HCEC 1CT (cell line): ENCODE measurements around the gene CEP19.

Experiments used
- DNase-seq: peaks from one replicate; pipeline ENCODE4 v3.0.0-alpha.2; 2017

The CEP19 gene

GRCh38 chr3:196662711-196663571 is 49.1 kb downstream of the CEP19 start:
- DNase-seq = no peak

GRCh38 chr3:196662033-196662432 is 50.0 kb downstream of the CEP19 start:
- DNase-seq = no peak

GRCh38 chr3:196661400-196661799 is 50.6 kb downstream of the CEP19 start:
- DNase-seq = no peak

DNA sequence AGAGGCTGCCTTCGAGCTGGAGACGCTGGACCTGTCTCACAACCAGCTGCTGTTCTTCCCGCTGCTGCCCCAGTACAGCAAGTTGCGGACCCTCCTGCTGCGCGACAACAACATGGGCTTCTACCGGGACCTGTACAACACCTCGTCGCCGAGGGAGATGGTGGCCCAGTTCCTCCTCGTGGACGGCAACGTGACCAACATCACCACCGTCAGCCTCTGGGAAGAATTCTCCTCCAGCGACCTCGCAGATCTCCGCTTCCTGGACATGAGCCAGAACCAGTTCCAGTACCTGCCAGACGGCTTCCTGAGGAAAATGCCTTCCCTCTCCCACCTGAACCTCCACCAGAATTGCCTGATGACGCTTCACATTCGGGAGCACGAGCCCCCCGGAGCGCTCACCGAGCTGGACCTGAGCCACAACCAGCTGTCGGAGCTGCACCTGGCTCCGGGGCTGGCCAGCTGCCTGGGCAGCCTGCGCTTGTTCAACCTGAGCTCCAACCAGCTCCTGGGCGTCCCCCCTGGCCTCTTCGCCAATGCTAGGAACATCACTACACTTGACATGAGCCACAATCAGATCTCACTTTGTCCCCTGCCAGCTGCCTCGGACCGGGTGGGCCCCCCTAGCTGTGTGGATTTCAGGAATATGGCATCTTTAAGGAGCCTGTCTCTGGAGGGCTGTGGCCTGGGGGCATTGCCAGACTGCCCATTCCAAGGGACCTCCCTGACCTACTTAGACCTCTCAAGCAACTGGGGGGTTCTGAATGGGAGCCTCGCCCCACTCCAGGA is 51.5 kb downstream of the CEP19 start:
- DNase-seq = no peak

- no peak for DNase-seq
Measured at GRCh38 chr3:196659901-196660351, 52.1 kb downstream of the CEP19 start.
